Neural progenitor cell (in vitro differentiated cells): ENCODE measurements around the gene COLEC11. TPM values are rescaled to one million over a fixed set of nuclear protein-coding genes. Genes with fewer than 3 reads are reported as not detected.

Experiments used
- DNase-seq: peaks from one replicate; pipeline ENCODE4 v3.0.0-alpha.2; 2016; ENCODE audit warnings: low spot score
- H2AFZ ChIP-seq: fragments of 200-600 bp; sonication (generic); replicated peaks from 2 replicates; pipeline ENCODE4 v1.6.1; 2016; ENCODE audit warnings: antibody characterized with exemption
- H3F3A ChIP-seq: fragments of 200-600 bp; sonication (generic); 2 replicates; pipeline ENCODE4 v1.6.1; 2016; ENCODE audit warnings: antibody characterized with exemption, low read depth
- H3K27ac ChIP-seq: fragments of 200-600 bp; sonication (generic); 2 replicates; pipeline ENCODE4 v1.5.1; 2016; ENCODE audit warnings: mild to moderate bottlenecking
- H3K27me3 ChIP-seq: fragments of 200-600 bp; sonication (generic); 2 replicates; pipeline ENCODE4 v1.6.1; 2016; ENCODE audit warnings: mild to moderate bottlenecking, moderate library complexity
- H3K36me3 ChIP-seq: fragments of 200-600 bp; sonication (generic); 2 replicates; pipeline ENCODE4 v1.5.1; 2016
- H3K4me1 ChIP-seq: fragments of 200-600 bp; sonication (generic); 2 replicates; pipeline ENCODE4 v1.6.1; 2016; ENCODE audit warnings: mixed run types
- H3K4me2 ChIP-seq: fragments of 200-600 bp; sonication (generic); 2 replicates; pipeline ENCODE4 v1.6.1; 2016
- H3K4me3 ChIP-seq: fragments of 200-600 bp; sonication (generic); 2 replicates; pipeline ENCODE4 v1.5.1; 2016
- H3K79me2 ChIP-seq: fragments of 200-600 bp; sonication (generic); 2 replicates; pipeline ENCODE4 v1.6.1; 2016; ENCODE audit warnings: low read depth
- H3K9ac ChIP-seq: fragments of 200-600 bp; sonication (generic); 2 replicates; pipeline ENCODE4 v1.6.1; 2016
- H3K9me3 ChIP-seq: fragments of 200-600 bp; sonication (generic); 2 replicates; pipeline ENCODE4 v1.5.1; 2016; ENCODE audit warnings: low read depth
- H4K20me1 ChIP-seq: fragments of 200-600 bp; sonication (generic); 2 replicates; pipeline ENCODE4 v1.6.1; 2016; ENCODE audit warnings: low read depth
- H3K27ac Mint-ChIP-seq: 3 replicates; pipeline ENCODE4 v1.8.0; 2021; ENCODE audit warnings: mixed read lengths
- H3K27me3 Mint-ChIP-seq: 2 replicates; pipeline ENCODE4 v1.8.0; 2022; ENCODE audit warnings: low read depth, mild to moderate bottlenecking, inconsistent platforms, moderate library complexity, mixed read lengths; ENCODE audit not compliant: insufficient read depth
- H3K36me3 Mint-ChIP-seq: 3 replicates; pipeline ENCODE4 v1.8.0; 2021; ENCODE audit warnings: mixed read lengths
- H3K4me1 Mint-ChIP-seq: 3 replicates; pipeline ENCODE4 v1.8.0; 2021; ENCODE audit warnings: mixed read lengths
- H3K4me3 Mint-ChIP-seq: 3 replicates; pipeline ENCODE4 v1.8.0; 2021; ENCODE audit warnings: mild to moderate bottlenecking, moderate library complexity, mixed read lengths
- H3K9me3 Mint-ChIP-seq: 3 replicates; pipeline ENCODE4 v1.8.0; 2020; ENCODE audit warnings: mixed read lengths
- EZH2 ChIP-seq: fragments of 200-600 bp; sonication (generic); IDR thresholded peaks from 2 replicates; pipeline ENCODE4 v1.6.1; 2017; ENCODE audit warnings: antibody characterized with exemption, mild to moderate bottlenecking, moderate library complexity
- EZH2phosphoT487 ChIP-seq: fragments of 200-600 bp; sonication (generic); IDR thresholded peaks from 2 replicates; pipeline ENCODE4 v1.6.1; 2017; ENCODE audit warnings: antibody characterized with exemption
- total RNA-seq: library from RNA; depleted of rRNA; stranded (reverse); fragments of >200 nt; gene quantifications from 2 replicates; pipeline ENCODE4 v1.2.3, GENCODE V29; 2015; ENCODE audit warnings: low replicate concordance
- TF ChIP-seq, protein P1 (sequence below): fragments of 200-600 bp; sonication (generic); IDR thresholded peaks from 2 replicates; pipeline ENCODE4 v1.5.1; 2017; ENCODE audit warnings: antibody characterized with exemption, mild to moderate bottlenecking

Gene COLEC11
- total RNA-seq, 1 donor from 2014 or later: not detected

- no peaks in the 10 kb centered on the region for H3K4me1 ChIP-seq
- H3K27me3 Mint-ChIP-seq: no peaks in the 10 kb centered on the region
- DNase-seq: no peak
These were observed 32.7 kb downstream of the COLEC11 start for GRCh38 chr2:3627500-3628100.

DNA sequence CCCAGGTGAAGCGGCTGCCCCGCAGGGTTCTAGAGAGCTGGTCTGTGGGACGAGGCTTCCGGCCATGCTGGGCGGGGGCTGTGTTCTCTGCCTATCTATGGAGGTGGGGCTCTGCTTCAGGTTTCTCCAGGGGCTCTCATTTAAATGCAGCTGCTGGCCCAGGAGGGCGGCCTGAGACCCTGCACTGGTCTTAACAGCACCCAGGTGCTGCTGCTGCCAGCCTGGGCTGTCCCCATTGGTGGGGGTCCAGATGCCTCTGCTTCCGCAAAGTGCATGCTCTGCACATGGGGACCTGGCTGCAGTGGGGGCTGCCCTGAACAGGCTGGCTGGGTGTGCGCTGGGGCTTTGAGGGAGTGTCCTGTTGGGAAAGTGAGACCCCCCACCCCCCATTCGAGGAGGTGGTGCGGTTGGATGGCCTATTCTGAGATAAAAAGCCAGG is 33.3 kb downstream of the COLEC11 start:
- Histone ChIP-seq H3K27ac (no peak overlapping the region), H3K9me3 (no peaks in the 10 kb centered on the region), H3K4me1 (no peaks in the 10 kb centered on the region), H3F3A (no peaks in the 10 kb centered on the region), H3K27me3 (no peaks in the 10 kb centered on the region), H4K20me1 (no peaks in the 10 kb centered on the region), H3K9ac (no peak overlapping the region), H2AFZ (no peak overlapping the region), H3K4me2 (no peak overlapping the region), H3K4me3 (no peak overlapping the region), H3K79me2 (no peaks in the 10 kb centered on the region), H3K36me3 (no peaks in the 10 kb centered on the region)
- H3K4me1 Mint-ChIP-seq: peaks cover 5% of the 10 kb centered on the region
- H3K4me3 Mint-ChIP-seq: no peak overlapping the region
- H3K9me3 Mint-ChIP-seq: no peaks in the 10 kb centered on the region
- H3K27me3 Mint-ChIP-seq: peaks cover 4% of the 10 kb centered on the region
- TF ChIP-seq EZH2: no peak
- TF ChIP-seq EZH2phosphoT487: no peak
- TF ChIP-seq, protein P1, sequence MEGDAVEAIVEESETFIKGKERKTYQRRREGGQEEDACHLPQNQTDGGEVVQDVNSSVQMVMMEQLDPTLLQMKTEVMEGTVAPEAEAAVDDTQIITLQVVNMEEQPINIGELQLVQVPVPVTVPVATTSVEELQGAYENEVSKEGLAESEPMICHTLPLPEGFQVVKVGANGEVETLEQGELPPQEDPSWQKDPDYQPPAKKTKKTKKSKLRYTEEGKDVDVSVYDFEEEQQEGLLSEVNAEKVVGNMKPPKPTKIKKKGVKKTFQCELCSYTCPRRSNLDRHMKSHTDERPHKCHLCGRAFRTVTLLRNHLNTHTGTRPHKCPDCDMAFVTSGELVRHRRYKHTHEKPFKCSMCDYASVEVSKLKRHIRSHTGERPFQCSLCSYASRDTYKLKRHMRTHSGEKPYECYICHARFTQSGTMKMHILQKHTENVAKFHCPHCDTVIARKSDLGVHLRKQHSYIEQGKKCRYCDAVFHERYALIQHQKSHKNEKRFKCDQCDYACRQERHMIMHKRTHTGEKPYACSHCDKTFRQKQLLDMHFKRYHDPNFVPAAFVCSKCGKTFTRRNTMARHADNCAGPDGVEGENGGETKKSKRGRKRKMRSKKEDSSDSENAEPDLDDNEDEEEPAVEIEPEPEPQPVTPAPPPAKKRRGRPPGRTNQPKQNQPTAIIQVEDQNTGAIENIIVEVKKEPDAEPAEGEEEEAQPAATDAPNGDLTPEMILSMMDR: no peak
- no peak for DNase-seq
- H3K27ac Mint-ChIP-seq: no peak overlapping the region
- no peaks in the 10 kb centered on the region for H3K36me3 Mint-ChIP-seq

More at GRCh38 chr2:3627500-3628100, 32.7 kb downstream of the COLEC11 start:
- Mint-ChIP-seq H3K4me3 (no peak overlapping the region), H3K9me3 (peaks cover 2% of the 10 kb centered on the region), H3K4me1 (peaks cover 5% of the 10 kb centered on the region), H3K27ac (no peak overlapping the region), H3K36me3 (no peaks in the 10 kb centered on the region)
- TF ChIP-seq, protein P1: no peak
- no peak for TF ChIP-seq EZH2phosphoT487
- TF ChIP-seq EZH2: no peak
- H3K36me3 ChIP-seq: no peaks in the 10 kb centered on the region
- H3K4me3 ChIP-seq: no peak overlapping the region
- no peak overlapping the region for H3K27ac ChIP-seq
- no peaks in the 10 kb centered on the region for H3K79me2 ChIP-seq
- no peak overlapping the region for H2AFZ ChIP-seq
- no peaks in the 10 kb centered on the region for H3K27me3 ChIP-seq
- no peaks in the 10 kb centered on the region for H3K9me3 ChIP-seq
- H3K4me2 ChIP-seq: no peak overlapping the region
- no peak overlapping the region for H3K9ac ChIP-seq
- no peaks in the 10 kb centered on the region for H4K20me1 ChIP-seq
- H3F3A ChIP-seq: no peaks in the 10 kb centered on the region

- H3K27ac ChIP-seq: no peak overlapping the region
- H3K27ac Mint-ChIP-seq: peak overlapping the region; percentile 87
These were observed 33.9 kb downstream of the COLEC11 start for GRCh38 chr2:3628800-3629199.

More at GRCh38 chr2:3628800-3629199, 33.9 kb downstream of the COLEC11 start:
- no peak for TF ChIP-seq EZH2phosphoT487
- TF ChIP-seq, protein P1: peak; percentile 57
- Mint-ChIP-seq H3K36me3 (no peaks in the 10 kb centered on the region), H3K27me3 (peaks cover 6% of the 10 kb centered on the region), H3K4me1 (peaks cover 5% of the 10 kb centered on the region), H3K4me3 (no peak overlapping the region), H3K9me3 (no peaks in the 10 kb centered on the region)
- peak; percentile 72 for DNase-seq
- Histone ChIP-seq H3K79me2 (no peaks in the 10 kb centered on the region), H3K36me3 (no peaks in the 10 kb centered on the region), H3K9me3 (no peaks in the 10 kb centered on the region), H2AFZ (no peak overlapping the region), H4K20me1 (no peaks in the 10 kb centered on the region), H3K4me2 (no peak overlapping the region), H3K27me3 (no peaks in the 10 kb centered on the region), H3K4me1 (no peaks in the 10 kb centered on the region), H3F3A (no peaks in the 10 kb centered on the region), H3K9ac (no peak overlapping the region), H3K4me3 (no peak overlapping the region)
